ENCODE results near the gene WNT1. TPM values are rescaled to one million over a fixed set of nuclear protein-coding genes. Genes with fewer than 3 reads are reported as not detected.

Gene WNT1
- polyA plus RNA-seq, 3 donors from 2014 or later, result 0.86 to 1.2 TPM; not detected in 1

GRCh38 chr12:48994224-48995085 is 16.3 kb downstream of the WNT1 start:
- Mint-ChIP-seq H3K9me3 (no peaks in the 10 kb centered on the region), H3K4me3 (peak overlapping the region in 1 of 5 donors; percentile 53)
- DNase-seq, result no peak

DNA sequence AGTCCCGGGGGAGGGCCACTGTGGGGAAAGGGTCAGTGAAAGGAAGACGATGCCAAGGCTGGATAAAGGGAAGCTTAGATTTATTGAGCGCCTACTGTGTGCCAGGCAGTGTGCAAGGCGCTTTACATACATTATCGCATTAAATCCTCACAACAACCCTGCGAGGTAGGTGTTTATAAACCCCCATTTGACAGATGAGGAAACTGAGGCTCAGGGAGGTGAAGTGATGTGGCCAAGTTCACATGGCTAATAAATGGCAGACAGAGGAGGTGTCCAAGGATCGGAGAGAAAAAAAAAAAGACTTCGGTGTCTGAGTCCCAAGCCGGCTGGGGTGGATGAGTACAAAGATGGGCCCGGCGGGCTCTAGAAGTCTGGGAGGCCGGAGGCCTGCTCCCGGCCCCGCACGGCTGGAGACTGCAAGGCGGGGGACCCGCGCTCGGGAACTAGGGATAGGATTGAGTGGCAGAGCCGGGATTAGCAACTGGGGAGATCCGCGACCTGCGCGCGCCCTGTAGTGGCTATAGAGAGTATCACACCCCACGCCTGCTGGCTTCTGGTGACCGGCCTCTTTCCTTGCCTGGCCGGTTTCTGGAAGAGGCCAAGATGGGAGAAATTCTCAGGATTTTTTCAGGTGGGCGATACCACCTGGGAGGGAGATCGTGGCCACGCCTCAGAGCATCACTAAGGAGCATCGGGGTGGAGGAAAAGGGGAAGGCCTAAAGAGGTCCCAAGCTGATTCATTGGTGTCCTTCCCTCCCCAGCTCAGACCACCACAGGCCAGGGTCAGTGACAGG is 17.2 kb downstream of the WNT1 start:
- H3K4me3 Mint-ChIP-seq, result peak overlapping the region; percentile 7 to 77 (median 68)
- H3K27me3 Mint-ChIP-seq (ENCODE audit: low read depth in 3 of 3), result peaks cover 22 to 26% (median 23%) of the 10 kb centered on the region in 3 donors
- H3K27ac Mint-ChIP-seq, result peak overlapping the region in 5 of 6 donors; percentile 64 to 94 (median 91)
- no peaks in the 10 kb centered on the region for H3K9me3 Mint-ChIP-seq
- H3K36me3 Mint-ChIP-seq, result peaks cover 0 to 3% (median 0%) of the 10 kb centered on the region in 3 donors
- H3K4me1 Mint-ChIP-seq, result peaks cover 31 to 33% of the 10 kb centered on the region in 2 donors
- peak; percentile 53 to 58 (median 55) for DNase-seq

More at GRCh38 chr12:48994224-48995085, 16.3 kb downstream of the WNT1 start:
- peaks cover 15 to 25% (median 20%) of the 10 kb centered on the region in 3 donors for H3K27me3 Mint-ChIP-seq (ENCODE audit: low read depth in 3 of 3)
- H3K27ac Mint-ChIP-seq, result peak overlapping the region in 1 of 6 donors; percentile 64
- no peaks in the 10 kb centered on the region for H3K36me3 Mint-ChIP-seq
- peaks cover 23 to 25% of the 10 kb centered on the region in 2 donors for H3K4me1 Mint-ChIP-seq

DNA sequence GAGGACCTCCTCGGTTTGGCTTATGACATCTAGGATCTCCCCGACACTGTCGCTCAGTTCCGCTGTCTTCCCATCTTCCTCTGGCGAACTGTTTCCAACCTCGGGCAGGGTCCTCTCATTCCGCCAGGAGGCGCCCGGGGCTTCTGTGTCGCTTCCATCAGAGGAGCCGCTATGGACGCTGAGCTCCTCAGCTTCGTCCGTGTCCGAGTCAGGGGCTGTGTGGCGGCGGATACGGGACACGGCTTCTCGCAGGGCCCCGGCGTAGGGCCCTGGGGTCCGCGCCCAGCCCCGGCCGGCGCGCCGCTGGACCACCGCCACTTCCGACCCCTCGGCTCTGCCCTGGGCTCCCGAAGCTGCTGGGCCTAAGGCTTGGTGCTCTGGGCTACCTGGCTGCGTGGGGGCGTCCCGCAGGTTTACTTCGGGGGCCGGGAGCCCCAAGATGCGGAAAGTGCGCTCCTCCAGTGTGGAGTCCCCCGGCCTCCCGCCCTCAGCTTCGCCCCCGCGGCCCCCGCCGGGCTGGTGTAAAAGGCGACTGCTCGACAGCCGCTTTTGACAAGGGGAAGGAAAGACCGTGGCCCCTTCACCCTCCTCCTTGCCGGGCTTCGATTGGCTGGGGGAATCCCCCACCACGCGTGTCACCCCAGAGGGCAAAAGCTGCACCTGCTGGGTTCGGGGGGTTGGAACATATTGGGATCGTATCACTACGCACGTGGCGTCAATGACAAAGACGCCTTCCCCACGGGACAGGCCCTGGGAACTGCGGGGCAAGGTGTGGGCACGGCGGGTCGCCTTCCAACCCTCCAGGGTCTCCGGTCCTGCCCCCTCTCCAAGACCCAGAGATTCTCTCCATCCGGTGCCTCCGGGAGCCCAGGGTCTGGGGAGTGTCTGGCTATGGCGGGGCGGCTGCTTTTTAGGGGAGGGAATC is 18.9 kb downstream of the WNT1 start:
- DNase-seq, result peak; percentile 63 to 71 (median 65)
- H3K4me3 Mint-ChIP-seq, result peak overlapping the region; percentile 59 to 70 (median 65)
- peaks cover 12 to 19% (median 13%) of the 10 kb centered on the region in 3 donors for H3K36me3 Mint-ChIP-seq
- H3K4me1 Mint-ChIP-seq, result peaks cover 32 to 35% of the 10 kb centered on the region in 2 donors
- no peaks in the 10 kb centered on the region for H3K9me3 Mint-ChIP-seq
- peak overlapping the region in 5 of 6 donors; percentile 61 to 86 (median 69) for H3K27ac Mint-ChIP-seq
- H3K27me3 Mint-ChIP-seq (ENCODE audit: low read depth in 3 of 3), result peaks cover 24 to 27% (median 24%) of the 10 kb centered on the region in 3 donors

- Mint-ChIP-seq H3K36me3 (peaks cover 21 to 28% (median 22%) of the 10 kb centered on the region in 3 donors), H3K4me3 (peak overlapping the region; percentile 63 to 83 (median 68)), H3K4me1 (peaks cover 32 to 35% of the 10 kb centered on the region in 2 donors), H3K9me3 (no peaks in the 10 kb centered on the region), H3K27ac (peak overlapping the region in 4 of 6 donors; percentile 66 to 85 (median 74)), H3K27me3 (ENCODE audit: low read depth in 3 of 3) (peaks cover 25 to 29% (median 26%) of the 10 kb centered on the region in 3 donors)
- DNase-seq, result peak; percentile 34 to 44 (median 40)
Measured at GRCh38 chr12:48997719-48998496, 19.8 kb downstream of the WNT1 start.

- Mint-ChIP-seq H3K27me3 (ENCODE audit: low read depth in 3 of 3) (peaks cover 26 to 29% (median 28%) of the 10 kb centered on the region in 3 donors), H3K36me3 (peaks cover 24 to 36% (median 25%) of the 10 kb centered on the region in 3 donors), H3K9me3 (no peaks in the 10 kb centered on the region), H3K27ac (peak overlapping the region in 2 of 6 donors; percentile 17 to 44), H3K4me1 (peaks cover 32 to 35% of the 10 kb centered on the region in 2 donors), H3K4me3 (peak overlapping the region; percentile 69 to 83 (median 76))
- DNase-seq, result peak in 2 of 3 donors; percentile 27 to 28
Measured at GRCh38 chr12:48998497-48999353, 20.6 kb downstream of the WNT1 start.

- Mint-ChIP-seq H3K36me3 (peaks cover 29 to 44% (median 29%) of the 10 kb centered on the region in 3 donors), H3K4me1 (peaks cover 32 to 35% of the 10 kb centered on the region in 2 donors), H3K27ac (peak within 1 kb of the TSS in 3 of 6 donors; percentile 10 to 64 (median 44)), H3K4me3 (peak within 1 kb of the TSS; percentile 69 to 83 (median 77)), H3K9me3 (no peaks in the 10 kb centered on the region), H3K27me3 (ENCODE audit: low read depth in 3 of 3) (peaks cover 21 to 26% (median 25%) of the 10 kb centered on the region in 3 donors)
- peak; percentile 33 to 47 (median 43) for DNase-seq
Measured at GRCh38 chr12:48999371-49000131, 21.4 kb downstream of the WNT1 start, which contains the start of gene DDN. Gene DDN, minus strand, starts transcription at chr12:48999375. Its CDS starts 88 bp downstream, at chr12:48999287.

DNA sequence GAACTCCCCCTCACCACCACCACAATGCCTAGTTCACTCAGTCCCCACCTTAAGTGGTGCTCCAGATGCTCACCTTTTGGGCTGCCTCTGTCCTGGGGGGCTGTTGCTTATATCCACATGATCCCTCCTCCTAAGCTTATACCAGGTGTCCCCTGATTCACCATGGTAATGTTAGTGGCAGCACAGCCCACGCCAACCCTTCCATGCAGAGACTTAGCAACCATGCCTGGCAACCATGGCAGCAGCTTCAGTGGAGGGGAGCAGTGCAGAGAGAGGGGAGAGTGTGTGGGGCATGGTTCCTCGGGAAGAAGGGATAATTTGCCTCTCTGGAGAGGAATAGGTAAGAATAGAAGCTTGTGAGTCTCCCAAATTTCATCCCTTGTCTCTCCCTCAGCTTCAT is 22.2 kb downstream of the WNT1 start:
- no peak overlapping the region for H3K27ac Mint-ChIP-seq
- no peak for DNase-seq
- peaks cover 29 to 32% of the 10 kb centered on the region in 2 donors for H3K4me1 Mint-ChIP-seq
- H3K27me3 Mint-ChIP-seq (ENCODE audit: low read depth in 3 of 3), result peaks cover 21 to 25% (median 24%) of the 10 kb centered on the region in 3 donors
- H3K9me3 Mint-ChIP-seq, result no peaks in the 10 kb centered on the region
- peak overlapping the region in 4 of 5 donors; percentile 47 to 83 (median 63) for H3K4me3 Mint-ChIP-seq
- H3K36me3 Mint-ChIP-seq, result peaks cover 37 to 52% (median 37%) of the 10 kb centered on the region in 3 donors

DNA sequence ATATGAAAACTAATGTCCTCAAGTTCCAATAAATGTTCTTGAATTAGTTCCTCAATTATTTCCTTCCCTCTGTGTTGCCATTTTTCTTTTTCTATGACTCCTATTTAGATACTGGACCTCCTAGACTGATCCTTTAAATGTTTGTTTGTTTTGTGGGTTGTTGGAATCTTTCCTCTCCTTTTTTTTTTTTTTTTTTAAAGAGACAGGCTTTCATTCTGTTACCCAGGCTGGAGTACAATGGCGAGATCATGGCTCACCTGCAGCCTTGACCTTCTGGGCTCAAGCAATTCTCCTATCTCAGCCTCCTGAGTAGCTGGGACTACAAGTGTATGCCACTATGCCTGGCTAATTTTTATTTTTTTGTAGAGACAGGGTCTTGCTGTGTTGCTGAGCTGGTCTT is 30.8 kb downstream of the WNT1 start:
- DNase-seq, result no peak
- H3K27ac Mint-ChIP-seq, result peak overlapping the region in 3 of 6 donors; percentile 12 to 44 (median 28)
- H3K4me3 Mint-ChIP-seq, result no peak overlapping the region
- peaks cover 30 to 52% (median 46%) of the 10 kb centered on the region in 3 donors for H3K36me3 Mint-ChIP-seq
- no peaks in the 10 kb centered on the region for H3K9me3 Mint-ChIP-seq
- peaks cover 0 to 10% of the 10 kb centered on the region in 2 donors for H3K4me1 Mint-ChIP-seq
- peaks cover 0 to 5% (median 2%) of the 10 kb centered on the region in 3 donors for H3K27me3 Mint-ChIP-seq (ENCODE audit: low read depth in 3 of 3)

DNA sequence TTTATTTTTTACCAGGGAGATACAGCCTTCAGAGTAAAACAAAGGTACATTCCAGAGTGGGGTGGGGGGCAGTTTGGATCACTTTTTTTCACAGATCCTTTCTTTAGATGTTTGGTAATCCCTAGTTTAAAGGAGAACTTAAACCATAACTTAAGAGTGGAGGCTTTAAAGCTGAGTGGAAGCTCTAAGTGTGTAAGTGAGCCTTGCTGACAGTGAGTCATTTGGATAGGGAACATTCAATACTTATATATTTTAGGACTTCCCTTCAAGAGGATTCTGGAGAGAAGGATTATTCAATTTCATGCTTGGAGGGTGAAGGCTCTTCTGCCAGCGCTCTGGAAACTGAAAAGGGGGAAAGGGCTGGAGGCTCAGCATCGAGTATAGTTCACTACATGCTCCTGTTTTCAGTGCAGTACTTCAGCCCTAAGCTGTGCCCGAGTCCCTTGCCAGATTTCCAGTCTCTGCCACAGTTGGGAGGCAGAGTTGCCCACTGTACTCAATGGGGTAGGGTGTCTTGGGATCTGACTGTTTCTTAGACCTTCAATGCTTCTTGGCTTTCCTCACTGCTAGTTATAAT is 32.1 kb downstream of the WNT1 start:
- Mint-ChIP-seq H3K36me3 (peaks cover 20 to 39% (median 35%) of the 10 kb centered on the region in 3 donors), H3K9me3 (no peaks in the 10 kb centered on the region), H3K27me3 (ENCODE audit: low read depth in 3 of 3) (no peaks in the 10 kb centered on the region), H3K4me3 (no peak overlapping the region), H3K27ac (peak overlapping the region in 1 of 6 donors; percentile 59), H3K4me1 (peaks cover 2 to 22% of the 10 kb centered on the region in 2 donors)
- DNase-seq, result no peak

DNA sequence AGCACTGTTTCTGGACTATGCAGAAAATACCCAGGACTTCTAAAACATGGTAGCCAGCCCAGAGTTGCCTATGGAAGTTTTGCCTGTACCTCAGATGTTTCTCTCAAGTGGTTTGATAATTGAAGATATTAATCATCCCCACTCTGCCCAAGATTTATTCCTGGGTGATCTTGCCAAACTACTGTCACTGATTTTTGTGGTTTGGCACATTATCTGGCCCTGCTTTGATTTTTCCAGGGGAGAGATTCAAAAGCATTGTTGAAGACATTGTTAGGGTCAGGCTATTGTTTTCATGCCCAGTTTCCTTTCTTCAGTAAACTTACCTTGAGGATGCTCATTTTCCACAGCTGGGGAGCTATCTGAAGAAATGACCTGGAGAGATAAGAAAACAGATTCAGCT is 34.6 kb downstream of the WNT1 start:
- H3K4me1 Mint-ChIP-seq, result peaks cover 22 to 47% of the 10 kb centered on the region in 2 donors
- no peaks in the 10 kb centered on the region for H3K9me3 Mint-ChIP-seq
- no peak overlapping the region for H3K4me3 Mint-ChIP-seq
- no peak for DNase-seq
- peaks cover under 1 to 5% (median 1%) of the 10 kb centered on the region in 3 donors for H3K27me3 Mint-ChIP-seq (ENCODE audit: low read depth in 3 of 3)
- H3K36me3 Mint-ChIP-seq, result peaks cover 14 to 36% (median 20%) of the 10 kb centered on the region in 3 donors
- peak overlapping the region in 2 of 6 donors; percentile 45 to 99 for H3K27ac Mint-ChIP-seq

All from immature natural killer cell (primary cell).